Ascending aorta (tissue), 2 donors: ENCODE measurements around the gene MT4. TPM values are rescaled to one million over a fixed set of nuclear protein-coding genes. Genes with fewer than 3 reads are reported as not detected.

Source experiments
- DNase-seq, 2 donors: peaks; one replicate each; pipeline ENCODE4 v3.0.0-alpha.2; 2019; ENCODE audit warnings: low spot score in 2 of 2
- H3K27ac ChIP-seq, 2 donors: fragments of 200-600 bp; sonication (generic); one replicate each; pipeline ENCODE4 v1.5.1; 2016 to 2017; ENCODE audit warnings: mild to moderate bottlenecking in 1 of 2
- H3K27me3 ChIP-seq: fragments of 200-600 bp; sonication (generic); one replicate; pipeline ENCODE4 v1.5.1; 2017
- H3K36me3 ChIP-seq, 2 donors: fragments of 200-600 bp; sonication (generic); one replicate each; pipeline ENCODE4 v1.5.1; 2016
- H3K4me1 ChIP-seq, 2 donors: fragments of 200-600 bp; sonication (generic); one replicate each; pipeline ENCODE4 v1.5.1; 2016 to 2017; ENCODE audit warnings: mild to moderate bottlenecking in 1 of 2
- H3K4me3 ChIP-seq, 2 donors: fragments of 200-600 bp; sonication (generic); one replicate each; pipeline ENCODE4 v1.5.1; 2016 to 2017; ENCODE audit warnings: mild to moderate bottlenecking in 1 of 2
- H3K9me3 ChIP-seq, 2 donors: fragments of 200-600 bp; sonication (generic); one replicate each; pipeline ENCODE4 v1.5.1; 2016
- CTCF ChIP-seq, 3 experiments: fragments of 200-600 bp in 2 of 3; fragments of 450-650 bp in 1 of 3; sonication (generic) in 2 of 3; IDR thresholded peaks; one replicate each; pipeline ENCODE4 v1.5.1; 2016 to 2019; ENCODE audit warnings: antibody characterized with exemption in 3 of 3, mild to moderate bottlenecking in 1 of 3, moderate library complexity in 1 of 3
- intact Hi-C: fragments of 100-400 bp; cut with DNase I; formaldehyde crosslinking; loops from one replicate; pipeline ENCODE4 v1.15.1; 2023
- total RNA-seq: library from RNA; depleted of rRNA; stranded (reverse); fragments of >200 nt; gene quantifications from one replicate; pipeline ENCODE4 v1.1.0, GENCODE V29; 2016

The MT4 gene
- total RNA-seq, 1 donor from 2014 or later: not detected

- Histone ChIP-seq H3K36me3 (no peaks in the 10 kb centered on the region), H3K27ac (no peak overlapping the region), H3K4me1 (no peaks in the 10 kb centered on the region), H3K4me3 (no peak overlapping the region), H3K9me3 (no peaks in the 10 kb centered on the region), H3K27me3 (no peaks in the 10 kb centered on the region)
- no peak for DNase-seq
- intact Hi-C loops: no loop called here
- no peak for TF ChIP-seq CTCF (IDR thresholded peaks at IDR 0.05)
Observed at GRCh38 chr16:56549744-56550385, 15.0 kb upstream of the MT4 start.

- no peaks in the 10 kb centered on the region for H3K27me3 ChIP-seq
- DNase-seq: no peak
- TF ChIP-seq CTCF (IDR thresholded peaks at IDR 0.05): no peak
- no peak overlapping the region for H3K4me3 ChIP-seq
- H3K9me3 ChIP-seq: no peaks in the 10 kb centered on the region
- intact Hi-C loops: no loop called here
- H3K27ac ChIP-seq: no peak overlapping the region
- no peaks in the 10 kb centered on the region for H3K36me3 ChIP-seq
- H3K4me1 ChIP-seq: no peaks in the 10 kb centered on the region
Observed at GRCh38 chr16:56551796-56552738, 12.8 kb upstream of the MT4 start.

- Histone ChIP-seq H3K4me1 (no peaks in the 10 kb centered on the region), H3K4me3 (no peak overlapping the region), H3K27me3 (no peaks in the 10 kb centered on the region), H3K36me3 (no peaks in the 10 kb centered on the region), H3K9me3 (no peaks in the 10 kb centered on the region), H3K27ac (no peak overlapping the region)
- intact Hi-C loops: no loop called here
- no peak for DNase-seq
- no peak for TF ChIP-seq CTCF (IDR thresholded peaks at IDR 0.05)
Observed at GRCh38 chr16:56554441-56554840, 10.4 kb upstream of the MT4 start.

GRCh38 chr16:56558024-56558747, 6.7 kb upstream of the MT4 start:
- H3K36me3 ChIP-seq: no peaks in the 10 kb centered on the region
- H3K27ac ChIP-seq: no peak overlapping the region
- H3K4me3 ChIP-seq: no peak overlapping the region
- no peaks in the 10 kb centered on the region for H3K4me1 ChIP-seq
- no peaks in the 10 kb centered on the region for H3K9me3 ChIP-seq
- intact Hi-C loops: no loop called here
- H3K27me3 ChIP-seq: no peaks in the 10 kb centered on the region
- no peak for DNase-seq
- TF ChIP-seq CTCF (IDR thresholded peaks at IDR 0.05): no peak

- intact Hi-C loops: no loop called here
- H3K27ac ChIP-seq: no peak overlapping the region
Observed at GRCh38 chr16:56559109-56559508, 5.8 kb upstream of the MT4 start.

More at GRCh38 chr16:56559109-56559508, 5.8 kb upstream of the MT4 start:
- Histone ChIP-seq H3K4me1 (no peaks in the 10 kb centered on the region), H3K27me3 (no peaks in the 10 kb centered on the region), H3K4me3 (no peak overlapping the region), H3K36me3 (no peaks in the 10 kb centered on the region), H3K9me3 (no peaks in the 10 kb centered on the region)
- no peak for TF ChIP-seq CTCF (IDR thresholded peaks at IDR 0.05)
- DNase-seq: no peak
